Measurements from ENCODE around the gene DACH1.
A peak's percentile ranks its signal among the peaks of the same experiment; 100 is the strongest.

DACH1 gene

GRCh38 chr13:71638751-71639150 is 228.3 kb downstream of the DACH1 start:
- no peaks in the 10 kb centered on the region for H3K27me3 ChIP-seq (ENCODE audit: control insufficient read depth in 1 of 2, insufficient read depth in 2 of 2, low read length in 2 of 2)
- no peak overlapping the region for H3K27ac ChIP-seq (ENCODE audit: low read depth, low read length)
- H3K4me3 ChIP-seq (ENCODE audit: low read depth in 1 of 2, low read length in 2 of 2): no peak overlapping the region
- no peak overlapping the region for H3K9ac ChIP-seq (ENCODE audit: low read depth in 1 of 2, low read length in 2 of 2)
- no peaks in the 10 kb centered on the region for H3K36me3 ChIP-seq (ENCODE audit: control insufficient read depth in 1 of 2, insufficient read depth in 2 of 2, low read length in 2 of 2)
- H3K9me3 ChIP-seq (ENCODE audit: control insufficient read depth in 1 of 2, low read length in 2 of 2): no peaks in the 10 kb centered on the region
- peaks cover 4 to 14% of the 10 kb centered on the region in 2 donors for H3K4me1 ChIP-seq (ENCODE audit: control insufficient read depth in 1 of 2, insufficient read depth in 2 of 2, low read length in 2 of 2)

- H3K27ac ChIP-seq (ENCODE audit: low read depth, low read length): no peak overlapping the region
- H3K36me3 ChIP-seq (ENCODE audit: control insufficient read depth in 1 of 2, insufficient read depth in 2 of 2, low read length in 2 of 2): no peaks in the 10 kb centered on the region
- no peaks in the 10 kb centered on the region for H3K27me3 ChIP-seq (ENCODE audit: control insufficient read depth in 1 of 2, insufficient read depth in 2 of 2, low read length in 2 of 2)
- no peak overlapping the region for H3K4me3 ChIP-seq (ENCODE audit: low read depth in 1 of 2, low read length in 2 of 2)
- H3K4me1 ChIP-seq (ENCODE audit: control insufficient read depth in 1 of 2, insufficient read depth in 2 of 2, low read length in 2 of 2): peaks cover 18 to 21% of the 10 kb centered on the region in 2 donors
- no peak overlapping the region for H3K9ac ChIP-seq (ENCODE audit: low read depth in 1 of 2, low read length in 2 of 2)
- H3K9me3 ChIP-seq (ENCODE audit: control insufficient read depth in 1 of 2, low read length in 2 of 2): no peaks in the 10 kb centered on the region
These were observed 232.2 kb downstream of the DACH1 start for GRCh38 chr13:71634602-71635443.

GRCh38 chr13:71634182-71634581 is 232.8 kb downstream of the DACH1 start:
- Histone ChIP-seq H3K27me3 (ENCODE audit: control insufficient read depth in 1 of 2, insufficient read depth in 2 of 2, low read length in 2 of 2) (no peaks in the 10 kb centered on the region), H3K9ac (ENCODE audit: low read depth in 1 of 2, low read length in 2 of 2) (no peak overlapping the region), H3K4me3 (ENCODE audit: low read depth in 1 of 2, low read length in 2 of 2) (no peak overlapping the region), H3K9me3 (ENCODE audit: control insufficient read depth in 1 of 2, low read length in 2 of 2) (no peaks in the 10 kb centered on the region), H3K27ac (ENCODE audit: low read depth, low read length) (no peak overlapping the region), H3K4me1 (ENCODE audit: control insufficient read depth in 1 of 2, insufficient read depth in 2 of 2, low read length in 2 of 2) (peaks cover 18 to 21% of the 10 kb centered on the region in 2 donors), H3K36me3 (ENCODE audit: control insufficient read depth in 1 of 2, insufficient read depth in 2 of 2, low read length in 2 of 2) (no peaks in the 10 kb centered on the region)

- H3K27me3 ChIP-seq (ENCODE audit: control insufficient read depth in 1 of 2, insufficient read depth in 2 of 2, low read length in 2 of 2): no peaks in the 10 kb centered on the region
- no peak overlapping the region for H3K4me3 ChIP-seq (ENCODE audit: low read depth in 1 of 2, low read length in 2 of 2)
- H3K9me3 ChIP-seq (ENCODE audit: control insufficient read depth in 1 of 2, low read length in 2 of 2): no peaks in the 10 kb centered on the region
- no peak overlapping the region for H3K27ac ChIP-seq (ENCODE audit: low read depth, low read length)
- peaks cover 11 to 21% of the 10 kb centered on the region in 2 donors for H3K4me1 ChIP-seq (ENCODE audit: control insufficient read depth in 1 of 2, insufficient read depth in 2 of 2, low read length in 2 of 2)
- no peak overlapping the region for H3K9ac ChIP-seq (ENCODE audit: low read depth in 1 of 2, low read length in 2 of 2)
- H3K36me3 ChIP-seq (ENCODE audit: control insufficient read depth in 1 of 2, insufficient read depth in 2 of 2, low read length in 2 of 2): no peaks in the 10 kb centered on the region
These were observed 234.3 kb downstream of the DACH1 start for GRCh38 chr13:71632721-71633120.

- no peaks in the 10 kb centered on the region for H3K9me3 ChIP-seq (ENCODE audit: control insufficient read depth in 1 of 2, low read length in 2 of 2)
- H3K36me3 ChIP-seq (ENCODE audit: control insufficient read depth in 1 of 2, insufficient read depth in 2 of 2, low read length in 2 of 2): no peaks in the 10 kb centered on the region
- H3K27ac ChIP-seq (ENCODE audit: low read depth, low read length): no peak overlapping the region
- H3K27me3 ChIP-seq (ENCODE audit: control insufficient read depth in 1 of 2, insufficient read depth in 2 of 2, low read length in 2 of 2): no peaks in the 10 kb centered on the region
- no peak overlapping the region for H3K4me3 ChIP-seq (ENCODE audit: low read depth in 1 of 2, low read length in 2 of 2)
- H3K4me1 ChIP-seq (ENCODE audit: control insufficient read depth in 1 of 2, insufficient read depth in 2 of 2, low read length in 2 of 2): peaks cover 11 to 21% of the 10 kb centered on the region in 2 donors
- H3K9ac ChIP-seq (ENCODE audit: low read depth in 1 of 2, low read length in 2 of 2): no peak overlapping the region
These were observed 234.8 kb downstream of the DACH1 start for GRCh38 chr13:71632206-71632605.

DNA sequence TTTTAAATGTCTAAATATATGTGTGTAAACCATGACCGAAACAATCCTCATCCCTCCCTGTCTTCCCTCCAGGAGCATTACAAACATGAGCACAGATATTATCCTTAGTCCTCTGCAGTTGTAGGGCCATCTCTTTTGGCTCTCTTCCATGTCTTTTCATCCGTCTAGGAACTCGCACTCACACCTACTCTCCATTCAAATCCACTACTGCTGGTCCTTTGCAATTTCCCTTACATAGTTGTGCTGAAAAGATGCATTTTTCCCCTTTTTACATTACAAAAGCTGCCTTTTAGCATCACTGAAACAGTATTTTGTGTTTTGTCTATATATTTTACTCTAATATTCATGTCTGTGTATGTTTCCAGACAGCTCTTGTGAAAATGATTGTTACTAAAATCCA is 237.8 kb downstream of the DACH1 start:
- H3K9ac ChIP-seq (ENCODE audit: low read depth in 1 of 2, low read length in 2 of 2): no peak overlapping the region
- H3K27ac ChIP-seq (ENCODE audit: low read depth, low read length): no peak overlapping the region
- peaks cover 24 to 27% of the 10 kb centered on the region in 2 donors for H3K4me1 ChIP-seq (ENCODE audit: control insufficient read depth in 1 of 2, insufficient read depth in 2 of 2, low read length in 2 of 2)
- no peaks in the 10 kb centered on the region for H3K27me3 ChIP-seq (ENCODE audit: control insufficient read depth in 1 of 2, insufficient read depth in 2 of 2, low read length in 2 of 2)
- no peaks in the 10 kb centered on the region for H3K9me3 ChIP-seq (ENCODE audit: control insufficient read depth in 1 of 2, low read length in 2 of 2)
- H3K36me3 ChIP-seq (ENCODE audit: control insufficient read depth in 1 of 2, insufficient read depth in 2 of 2, low read length in 2 of 2): no peaks in the 10 kb centered on the region
- no peak overlapping the region for H3K4me3 ChIP-seq (ENCODE audit: low read depth in 1 of 2, low read length in 2 of 2)

DNA sequence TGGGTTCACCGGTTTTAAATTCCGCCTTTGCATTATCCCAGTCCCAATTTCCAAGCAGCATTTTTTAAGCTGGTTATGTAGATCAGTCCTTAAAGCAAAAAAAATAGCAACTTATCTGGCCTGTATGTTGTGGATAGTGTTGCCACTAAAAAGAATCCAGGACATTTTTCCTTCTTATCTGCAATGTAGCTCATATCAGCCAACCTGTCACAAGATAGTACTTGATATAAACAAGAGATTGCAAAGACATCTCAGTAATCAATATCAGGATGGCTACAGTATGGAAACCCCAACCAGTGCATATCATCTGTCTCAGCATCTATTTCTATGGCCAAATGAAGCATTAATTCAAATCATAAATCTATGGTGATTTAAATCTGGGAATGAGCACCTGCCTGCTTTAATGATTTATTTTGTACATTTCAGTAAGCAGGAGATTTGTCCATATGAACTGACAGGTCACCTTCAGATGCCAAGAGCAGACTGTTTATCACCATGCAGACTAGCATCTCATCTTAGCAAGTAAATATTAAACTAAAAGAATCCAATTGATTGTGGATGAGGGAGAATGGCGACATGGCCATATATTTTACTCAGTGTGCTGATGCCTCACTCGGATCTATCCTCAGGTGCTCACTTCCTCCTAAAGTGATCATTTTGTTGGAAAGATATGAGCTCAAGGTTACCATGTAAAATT is 240.4 kb downstream of the DACH1 start:
- no peak overlapping the region for H3K27ac ChIP-seq (ENCODE audit: low read depth, low read length)
- no peak overlapping the region for H3K4me3 ChIP-seq (ENCODE audit: low read depth in 1 of 2, low read length in 2 of 2)
- no peaks in the 10 kb centered on the region for H3K36me3 ChIP-seq (ENCODE audit: control insufficient read depth in 1 of 2, insufficient read depth in 2 of 2, low read length in 2 of 2)
- peak overlapping the region in 1 of 2 donors; percentile 4 for H3K9ac ChIP-seq (ENCODE audit: low read depth in 1 of 2, low read length in 2 of 2)
- no peaks in the 10 kb centered on the region for H3K9me3 ChIP-seq (ENCODE audit: control insufficient read depth in 1 of 2, low read length in 2 of 2)
- H3K27me3 ChIP-seq (ENCODE audit: control insufficient read depth in 1 of 2, insufficient read depth in 2 of 2, low read length in 2 of 2): no peaks in the 10 kb centered on the region
- H3K4me1 ChIP-seq (ENCODE audit: control insufficient read depth in 1 of 2, insufficient read depth in 2 of 2, low read length in 2 of 2): peaks cover 21 to 29% of the 10 kb centered on the region in 2 donors

- Histone ChIP-seq H3K9ac (ENCODE audit: low read depth in 1 of 2, low read length in 2 of 2) (no peak overlapping the region), H3K4me3 (ENCODE audit: low read depth in 1 of 2, low read length in 2 of 2) (no peak overlapping the region), H3K9me3 (ENCODE audit: control insufficient read depth in 1 of 2, low read length in 2 of 2) (no peaks in the 10 kb centered on the region), H3K27ac (ENCODE audit: low read depth, low read length) (no peak overlapping the region), H3K4me1 (ENCODE audit: control insufficient read depth in 1 of 2, insufficient read depth in 2 of 2, low read length in 2 of 2) (peaks cover 16 to 23% of the 10 kb centered on the region in 2 donors), H3K27me3 (ENCODE audit: control insufficient read depth in 1 of 2, insufficient read depth in 2 of 2, low read length in 2 of 2) (no peaks in the 10 kb centered on the region), H3K36me3 (ENCODE audit: control insufficient read depth in 1 of 2, insufficient read depth in 2 of 2, low read length in 2 of 2) (no peaks in the 10 kb centered on the region)
These were observed 241.3 kb downstream of the DACH1 start for GRCh38 chr13:71625694-71626093.

- Histone ChIP-seq H3K27ac (ENCODE audit: low read depth, low read length) (no peak overlapping the region), H3K36me3 (ENCODE audit: control insufficient read depth in 1 of 2, insufficient read depth in 2 of 2, low read length in 2 of 2) (no peaks in the 10 kb centered on the region), H3K9me3 (ENCODE audit: control insufficient read depth in 1 of 2, low read length in 2 of 2) (no peaks in the 10 kb centered on the region), H3K27me3 (ENCODE audit: control insufficient read depth in 1 of 2, insufficient read depth in 2 of 2, low read length in 2 of 2) (no peaks in the 10 kb centered on the region), H3K4me1 (ENCODE audit: control insufficient read depth in 1 of 2, insufficient read depth in 2 of 2, low read length in 2 of 2) (peaks cover 14 to 23% of the 10 kb centered on the region in 2 donors), H3K4me3 (ENCODE audit: low read depth in 1 of 2, low read length in 2 of 2) (no peak overlapping the region), H3K9ac (ENCODE audit: low read depth in 1 of 2, low read length in 2 of 2) (no peak overlapping the region)
These were observed 242.1 kb downstream of the DACH1 start for GRCh38 chr13:71624653-71625600.
